ENCODE measurements around the gene MIGA2.

Gene MIGA2

GRCh38 chr9:129064499-129064908 lies 28.1 kb downstream of the MIGA2 start (continued):
- no peak for TF ChIP-seq ZNF518A (tag by site-specific recombination; conservative IDR thresholded peaks at IDR 0.05; ENCODE audit: low read depth)
- TF ChIP-seq ZNF645 (tag by site-specific recombination; IDR thresholded peaks at IDR 0.05) = no peak
- no peak for TF ChIP-seq ZNF292 (tag by site-specific recombination; IDR thresholded peaks at IDR 0.05; ENCODE audit: borderline replicate concordance, low read depth)

GRCh38 chr9:129068110-129068509 lies 31.7 kb downstream of the MIGA2 start:
- ChIA-PET CTCF (no interaction called here), POLR2A (interaction anchor here (4.4 kb wide), 1 partner anchor 13 kb away, joined by 16 read pairs; the partner anchor contains the start of gene DOLPP1)

More at GRCh38 chr9:129068110-129068509, 31.7 kb downstream of the MIGA2 start:
- Histone ChIP-seq H3K9me3 (ENCODE audit: control insufficient read depth, insufficient read depth, low read depth, low read length) (no peaks in the 10 kb centered on the region), H3K27ac (ENCODE audit: extremely low read depth, low read depth, low read length) (no peak overlapping the region), H3K4me3 (ENCODE audit: low read depth, low read length) (no peak overlapping the region), H3K4me1 (ENCODE audit: control insufficient read depth, insufficient read depth, low read length) (no peaks in the 10 kb centered on the region), H3K36me3 (ENCODE audit: control insufficient read depth in 2 of 2, insufficient read depth in 1 of 2, low read length in 2 of 2) (peaks cover 4 to 54% of the 10 kb centered on the region in 2 experiments; a peak in 2 of 3 replicates)
- TF ChIP-seq ZNF426 (tag by site-specific recombination; IDR thresholded peaks at IDR 0.05) (no peak), ZBTB49 (tag by site-specific recombination; IDR thresholded peaks at IDR 0.05; ENCODE audit: low read depth) (no peak), ZNF433 (tag by site-specific recombination; IDR thresholded peaks at IDR 0.05; ENCODE audit: low read depth) (no peak), ZNF571 (tag by site-specific recombination; IDR thresholded peaks at IDR 0.05) (no peak), ZNF16 (tag by site-specific recombination; IDR thresholded peaks at IDR 0.05; ENCODE audit: low read depth) (no peak), ZNF624 (tag by site-specific recombination; IDR thresholded peaks at IDR 0.05) (no peak), ZNF621 (tag by site-specific recombination; IDR thresholded peaks at IDR 0.05) (no peak), ZNF791 (tag by site-specific recombination; IDR thresholded peaks at IDR 0.05) (no peak), ZNF777 (tag by site-specific recombination; IDR thresholded peaks at IDR 0.05; ENCODE audit: borderline replicate concordance) (no peak), ZNF155 (tag by site-specific recombination; IDR thresholded peaks at IDR 0.05) (no peak), HOXD13 (CRISPR knock-in tag; IDR thresholded peaks at IDR 0.05; ENCODE audit: borderline replicate concordance) (no peak), ZBTB26 (tag by site-specific recombination; optimal IDR thresholded peaks at IDR 0.05) (no peak), ZNF280C (tag by site-specific recombination; IDR thresholded peaks at IDR 0.05) (no peak), ZNF354C (tag by site-specific recombination; IDR thresholded peaks at IDR 0.05; ENCODE audit: borderline replicate concordance, low read depth) (no peak)
